NOMO-1 (cell line): ENCODE data around the gene WDR17.
A peak's percentile ranks its signal among the peaks of the same experiment; 100 is the strongest.

Experiments
- DNase-seq, 2 experiments: peaks; one replicate each; lab custom pipeline; 2025; ENCODE audit not compliant: unreplicated experiment in 2 of 2; lab: John Stamatoyannopoulos, UW

Gene WDR17

DNA sequence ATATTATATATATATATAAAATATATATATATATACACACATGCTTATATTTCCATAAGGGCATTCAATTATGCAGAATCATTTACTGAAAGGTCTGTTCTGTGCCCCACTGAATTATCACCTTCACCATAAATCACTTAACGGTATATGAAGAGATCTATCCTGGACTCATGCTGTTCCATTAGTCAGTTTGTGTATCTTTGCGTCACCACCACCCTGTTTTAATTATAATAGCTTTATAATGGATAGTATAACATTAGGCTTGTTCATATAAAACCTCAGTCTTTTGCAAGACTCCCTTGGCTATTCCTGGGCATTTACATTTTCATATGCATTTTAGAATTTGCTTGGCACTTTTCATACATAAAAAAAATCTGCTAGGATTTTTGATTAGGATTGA, 19.1 kb downstream of the WDR17 start:
- no peak for DNase-seq

- peak; percentile 20 to 49 for DNase-seq
Observed at GRCh38 chr4:176090115-176090514, 24.5 kb downstream of the WDR17 start.

GRCh38 chr4:176099314-176099713, 33.7 kb downstream of the WDR17 start:
- DNase-seq = no peak

DNA sequence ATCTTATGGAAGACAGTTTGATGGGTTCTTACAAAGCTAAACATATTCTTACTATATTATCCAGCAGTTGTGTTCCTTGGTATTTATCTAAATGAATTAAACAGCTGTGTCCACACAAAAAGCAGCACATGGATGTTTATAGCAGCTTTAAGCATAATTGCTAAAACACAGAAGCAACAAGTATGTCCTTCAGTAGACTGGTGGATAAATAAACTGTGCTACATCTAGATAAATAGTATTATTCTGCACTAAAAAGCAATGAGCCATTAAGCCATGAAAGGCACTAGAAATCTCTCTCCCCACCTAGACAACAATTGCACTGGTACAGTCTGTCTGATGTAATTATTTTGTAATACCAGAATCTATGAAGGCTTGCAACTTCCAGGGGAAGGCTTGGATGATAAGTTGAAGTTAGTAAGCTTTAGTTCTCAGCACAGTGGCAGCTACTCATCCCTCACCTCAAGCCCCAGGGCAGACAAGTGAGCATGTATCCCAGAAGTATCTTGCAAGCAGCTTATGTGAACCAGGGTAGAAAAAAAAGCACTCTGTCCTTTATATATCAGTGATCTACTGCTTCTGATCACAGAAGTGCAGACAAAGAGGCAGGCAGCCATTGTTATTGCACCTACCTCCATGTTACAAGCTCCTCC, 36.9 kb downstream of the WDR17 start:
- no peak for DNase-seq

- DNase-seq = no peak
Observed at GRCh38 chr4:176107695-176108094, 42.1 kb downstream of the WDR17 start.

GRCh38 chr4:176123710-176124407, 58.2 kb downstream of the WDR17 start:
- peak; percentile 4 to 26 for DNase-seq

- DNase-seq = no peak
Observed at GRCh38 chr4:176125063-176125462, 59.4 kb downstream of the WDR17 start.

DNA sequence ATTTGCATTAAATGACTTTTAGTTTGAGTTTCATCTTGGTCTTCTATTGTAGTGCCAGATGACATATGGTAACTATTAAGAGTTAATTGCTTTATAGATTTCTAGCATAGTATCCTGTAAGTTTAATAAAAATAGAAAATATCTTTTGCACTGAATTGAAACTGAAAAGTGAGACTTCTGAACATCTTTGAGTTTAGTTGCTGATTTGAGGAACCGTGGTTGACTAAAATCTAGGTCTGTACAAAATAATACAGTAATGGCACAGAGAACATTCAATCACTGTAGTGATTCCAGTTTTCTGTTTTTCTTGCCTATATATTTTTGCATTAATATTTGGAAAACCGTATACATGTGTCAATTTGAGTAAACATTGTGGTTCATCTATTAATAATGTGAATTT, 69.0 kb downstream of the WDR17 start:
- DNase-seq = no peak

DNA sequence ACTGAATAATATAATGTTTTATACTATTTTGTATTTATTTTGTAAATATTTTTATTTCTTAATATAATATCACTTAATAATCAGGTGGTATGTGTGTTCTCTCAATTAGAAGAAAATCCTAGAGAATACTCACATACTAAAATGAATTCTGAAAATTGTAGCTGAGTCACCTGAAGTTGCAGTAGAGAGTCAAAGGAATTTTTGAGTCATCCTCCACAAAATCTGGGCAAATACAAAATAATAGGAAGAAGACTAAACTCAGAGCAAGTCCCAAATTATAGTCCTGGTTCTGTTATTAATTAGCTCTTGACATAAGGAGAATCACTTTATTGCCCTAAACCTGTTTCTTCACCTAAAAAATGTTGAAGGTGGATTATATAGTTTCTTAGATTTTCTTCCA, 72.0 kb downstream of the WDR17 start:
- no peak for DNase-seq

DNA sequence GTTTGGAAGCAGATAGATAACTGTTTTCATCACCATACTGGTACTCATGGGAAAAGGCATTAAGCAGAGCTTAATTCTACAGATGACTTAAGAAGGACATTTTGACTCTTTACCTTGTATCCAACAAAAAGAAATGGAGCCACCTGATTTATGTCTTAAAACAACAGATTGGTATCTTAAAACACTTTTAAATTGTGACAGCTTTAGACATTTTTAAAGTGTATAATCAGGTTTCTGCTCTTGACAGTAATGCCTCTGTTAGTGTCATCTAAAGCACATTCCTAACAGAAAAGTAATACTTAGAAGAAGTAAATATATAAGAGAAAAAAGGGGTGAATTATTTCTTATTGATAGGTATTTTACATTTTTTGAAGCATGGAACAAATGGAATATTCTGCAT, 73.9 kb downstream of the WDR17 start:
- no peak for DNase-seq

GRCh38 chr4:176142253-176142652, 76.6 kb downstream of the WDR17 start:
- DNase-seq = no peak

DNA sequence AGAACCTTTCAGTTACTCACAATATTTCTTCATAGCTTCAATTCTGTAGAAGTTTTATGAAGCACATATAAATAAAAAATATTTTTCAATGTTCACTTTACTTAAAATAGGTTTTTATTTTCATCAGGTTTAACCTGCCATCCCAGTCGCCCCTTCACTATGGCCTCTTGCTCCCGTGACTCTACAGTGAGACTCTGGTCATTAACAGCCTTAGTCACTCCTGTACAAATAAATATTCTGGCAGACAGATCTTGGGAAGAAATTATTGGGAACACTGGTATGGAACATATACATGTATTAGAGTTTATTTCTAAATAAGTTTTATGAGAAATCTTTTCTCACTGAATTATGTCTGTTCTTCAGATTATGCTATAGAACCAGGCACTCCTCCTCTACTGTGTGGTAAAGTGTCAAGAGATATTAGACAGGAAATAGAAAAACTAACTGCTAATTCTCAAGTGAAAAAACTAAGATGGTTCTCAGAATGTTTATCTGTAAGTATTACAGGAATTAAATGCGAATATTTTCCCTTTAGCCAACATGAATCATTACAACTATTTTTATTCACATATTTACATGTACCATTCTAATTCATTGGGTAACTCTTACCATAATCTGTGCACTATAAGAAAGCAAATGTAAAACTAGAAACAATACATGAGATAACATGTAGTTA, 84.2 kb downstream of the WDR17 start:
- no peak for DNase-seq

DNA sequence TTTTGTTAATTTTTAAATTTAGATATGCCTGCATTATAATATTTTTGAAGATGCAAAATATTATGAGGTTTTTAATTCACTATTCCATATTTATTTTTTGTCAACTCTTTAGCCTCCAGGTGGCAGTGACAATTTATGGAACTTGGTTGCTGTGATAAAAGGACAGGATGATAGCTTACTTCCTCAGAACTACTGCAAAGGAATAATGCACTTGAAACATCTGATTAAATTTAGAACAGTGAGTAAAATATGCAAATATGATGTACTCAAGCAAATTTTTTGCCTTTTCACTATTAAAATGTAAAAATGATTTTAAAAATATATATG, 84.7 kb downstream of the WDR17 start:
- DNase-seq = peak in 1 of 2 experiments; percentile 10

- DNase-seq = no peak
Observed at GRCh38 chr4:176150704-176151103, 85.1 kb downstream of the WDR17 start.

DNA sequence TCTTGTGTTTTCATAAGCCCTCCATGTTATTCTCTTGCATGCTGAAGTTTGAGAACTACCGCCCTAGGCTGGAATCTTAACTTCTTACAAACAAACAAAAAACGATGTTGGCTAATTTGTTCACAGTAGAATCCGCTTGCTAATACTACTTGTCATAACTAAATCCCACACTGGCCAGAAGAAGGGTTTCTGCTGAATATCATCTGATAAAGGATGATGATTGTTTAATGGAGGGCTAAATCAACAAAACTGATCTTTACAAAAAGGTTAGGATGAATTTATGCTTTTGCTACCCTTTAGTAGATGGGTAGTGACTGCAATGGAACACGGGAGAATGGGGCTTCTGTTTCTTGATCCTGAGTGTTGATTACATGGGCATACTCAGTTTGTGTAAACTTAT, 87.5 kb downstream of the WDR17 start:
- DNase-seq = no peak

DNA sequence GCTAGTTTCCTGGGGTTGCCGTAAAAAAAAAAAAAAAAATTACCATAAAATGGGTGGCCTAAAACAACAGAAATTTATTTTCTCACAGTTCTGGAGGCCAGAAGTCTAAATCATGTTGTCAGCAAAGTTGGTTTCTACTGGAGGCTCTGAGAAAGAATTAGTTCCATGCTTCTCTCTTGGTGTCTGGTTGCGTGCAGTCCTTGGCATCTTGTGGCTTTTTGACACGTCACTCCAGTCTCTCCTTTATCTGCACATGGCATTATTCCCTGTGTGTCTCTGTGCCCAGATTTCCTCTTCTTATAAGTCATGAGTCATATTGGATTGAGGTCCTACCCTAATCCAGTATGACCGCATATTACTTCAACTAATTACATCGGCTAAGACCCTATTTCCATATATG, 91.0 kb downstream of the WDR17 start:
- no peak for DNase-seq

DNA sequence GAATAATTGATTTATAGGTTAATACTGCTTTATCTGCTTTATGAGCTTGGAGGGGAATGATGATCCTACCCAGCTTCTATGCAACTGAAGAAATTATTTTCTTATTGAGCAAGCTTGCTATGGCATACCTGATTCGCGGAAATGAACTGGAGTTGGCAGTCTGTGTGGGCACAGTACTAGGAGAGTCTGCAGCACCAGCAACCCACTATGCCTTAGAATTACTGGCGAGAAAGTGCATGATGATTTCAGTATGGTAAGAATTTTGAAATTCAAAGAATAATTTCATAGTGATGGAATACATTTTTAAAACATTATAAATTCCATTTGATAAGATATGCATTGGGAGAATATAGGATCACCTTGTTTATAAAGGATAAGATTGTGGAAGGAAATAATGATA, 97.4 kb downstream of the WDR17 start:
- DNase-seq = no peak

GRCh38 chr4:176185051-176185450, 119.4 kb downstream of the WDR17 start:
- no peak for DNase-seq

- DNase-seq = no peak
Observed at GRCh38 chr4:176186067-176186466, 120.4 kb downstream of the WDR17 start.

DNA sequence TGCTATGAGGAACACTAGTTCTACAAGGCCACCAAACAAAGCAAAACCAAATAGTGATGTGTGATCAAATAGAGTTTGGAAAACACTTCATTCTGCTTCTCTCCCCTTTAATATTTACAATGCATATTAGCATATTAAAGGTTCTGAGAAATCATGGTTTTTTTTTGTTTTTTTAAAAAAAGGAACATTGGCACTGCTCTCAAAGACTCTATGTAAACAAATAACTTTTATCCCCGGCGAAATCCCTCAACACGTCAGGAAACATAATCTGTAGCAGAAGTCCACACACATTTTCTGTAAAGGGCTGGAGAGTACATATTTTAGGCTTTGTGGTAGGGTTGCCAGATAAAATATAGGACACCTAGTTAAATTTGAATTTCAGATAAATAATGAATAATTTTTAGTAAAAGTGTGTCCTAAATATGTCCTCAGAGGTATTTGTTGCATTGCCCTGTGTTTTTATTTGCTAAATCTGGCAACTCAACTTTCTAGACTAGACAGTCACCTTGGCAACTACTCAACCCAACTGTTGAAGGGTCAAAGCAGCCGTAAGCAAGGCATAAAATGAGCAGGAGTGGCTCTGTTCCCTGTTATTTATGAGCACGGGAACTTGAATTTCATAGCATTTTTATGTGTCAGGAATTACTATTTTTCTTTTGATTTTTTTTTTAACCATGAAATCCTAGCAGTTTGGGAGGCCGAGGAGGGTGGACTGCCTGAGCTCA, 121.2 kb downstream of the WDR17 start:
- no peak for DNase-seq

- DNase-seq = peak in 1 of 2 experiments; percentile 23
Observed at GRCh38 chr4:176187624-176188023, 122.0 kb downstream of the WDR17 start.

DNA sequence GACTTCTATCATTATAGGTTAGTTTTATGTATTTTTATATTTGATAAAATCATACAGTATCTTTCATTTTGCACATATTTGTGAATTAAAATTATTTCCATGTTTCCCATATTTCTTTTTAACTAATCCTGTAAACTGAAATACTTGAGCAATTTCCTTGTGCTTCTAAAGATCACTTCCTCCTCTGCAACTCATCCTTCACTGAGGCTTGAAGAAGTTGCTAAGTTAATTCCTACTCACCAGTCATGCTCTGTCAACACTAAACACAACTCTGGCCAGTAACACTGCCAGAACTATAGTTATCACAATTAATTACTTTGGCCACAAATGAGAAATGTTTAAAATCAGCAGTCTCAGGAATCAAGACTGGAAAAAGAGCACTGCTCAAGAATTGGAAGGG, 123.0 kb downstream of the WDR17 start:
- DNase-seq = peak in 1 of 2 experiments; percentile 50
